ENCODE measurements around the gene PTPRD.

PTPRD gene

DNA sequence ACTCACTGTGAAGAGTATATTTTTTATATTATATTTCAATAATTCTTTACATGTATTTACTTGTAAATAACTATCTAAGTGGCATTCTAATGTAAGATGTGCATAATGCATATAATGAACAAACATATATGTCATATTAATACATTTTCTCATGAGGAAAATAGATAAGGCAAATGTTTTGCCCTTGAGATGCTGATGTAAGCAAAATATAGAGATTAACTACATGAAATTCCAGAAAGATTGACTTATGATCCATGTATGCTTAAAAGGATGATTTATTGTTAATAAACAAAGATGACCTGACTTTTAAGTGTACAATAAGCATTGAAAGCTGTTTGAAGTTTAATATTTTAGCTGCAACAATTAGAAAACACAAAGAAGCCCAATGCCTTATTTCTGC, 559.9 kb downstream of the PTPRD start:
- DNase-seq (ENCODE audit: low read depth): no peak

GRCh38 chr9:10052181-10052580, 560.6 kb downstream of the PTPRD start:
- DNase-seq (ENCODE audit: low read depth): no peak

- DNase-seq (ENCODE audit: low read depth): peak; percentile 41
Observed at GRCh38 chr9:10050016-10050415, 562.8 kb downstream of the PTPRD start.

GRCh38 chr9:10048994-10049393, 563.8 kb downstream of the PTPRD start:
- DNase-seq (ENCODE audit: low read depth): no peak

- peak; percentile 47 for DNase-seq (ENCODE audit: low read depth)
Observed at GRCh38 chr9:10045598-10045997, 567.2 kb downstream of the PTPRD start.

DNA sequence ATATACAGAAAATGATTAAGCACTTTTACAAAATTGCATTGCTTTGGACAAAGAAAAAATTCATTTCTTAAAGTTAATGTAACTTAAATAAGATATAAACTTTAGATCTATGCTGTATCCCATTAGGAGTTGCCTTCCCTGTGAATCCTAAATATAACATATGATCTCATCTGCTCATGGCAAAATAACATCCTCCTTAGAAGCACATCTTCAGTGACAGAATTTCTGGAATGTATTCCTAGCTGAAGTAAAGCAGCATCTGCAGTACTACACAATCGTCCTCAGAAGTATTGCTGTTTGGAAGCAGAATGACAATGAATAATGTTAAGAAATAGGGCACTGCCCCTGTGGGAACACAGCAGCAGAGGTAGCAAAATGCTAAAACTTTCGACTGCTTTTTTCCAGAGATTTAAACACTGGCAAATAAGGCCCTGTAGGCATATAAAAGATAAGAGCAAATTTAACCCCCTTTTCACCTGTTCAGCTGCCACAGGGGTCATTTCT, 571.0 kb downstream of the PTPRD start:
- DNase-seq (ENCODE audit: low read depth): no peak

- no peak for DNase-seq (ENCODE audit: low read depth)
Observed at GRCh38 chr9:10036095-10036494, 576.7 kb downstream of the PTPRD start.

DNA sequence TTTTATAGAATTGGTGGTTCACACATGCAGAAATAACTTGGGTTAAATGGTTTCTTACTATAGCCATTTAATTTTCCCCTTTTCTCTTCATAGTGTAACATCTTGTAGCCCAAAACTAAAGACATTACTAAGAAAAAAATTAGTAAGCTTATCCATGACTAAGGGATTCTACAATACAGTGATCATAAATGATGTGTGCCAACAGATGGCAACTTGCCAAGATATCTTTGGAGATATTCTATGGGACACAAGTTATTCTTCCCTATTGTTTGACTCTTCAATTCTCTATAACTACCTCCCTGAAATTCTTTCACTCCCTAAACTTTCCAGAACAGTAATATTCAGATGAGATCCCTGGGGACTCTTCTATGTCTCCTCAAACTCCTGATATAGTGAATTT, 580.6 kb downstream of the PTPRD start:
- no peak for DNase-seq (ENCODE audit: low read depth)

GRCh38 chr9:10026443-10026984, 586.3 kb downstream of the PTPRD start:
- no peak for DNase-seq (ENCODE audit: low read depth)

GRCh38 chr9:10015755-10016154, 597.0 kb downstream of the PTPRD start:
- DNase-seq (ENCODE audit: low read depth): no peak

DNA sequence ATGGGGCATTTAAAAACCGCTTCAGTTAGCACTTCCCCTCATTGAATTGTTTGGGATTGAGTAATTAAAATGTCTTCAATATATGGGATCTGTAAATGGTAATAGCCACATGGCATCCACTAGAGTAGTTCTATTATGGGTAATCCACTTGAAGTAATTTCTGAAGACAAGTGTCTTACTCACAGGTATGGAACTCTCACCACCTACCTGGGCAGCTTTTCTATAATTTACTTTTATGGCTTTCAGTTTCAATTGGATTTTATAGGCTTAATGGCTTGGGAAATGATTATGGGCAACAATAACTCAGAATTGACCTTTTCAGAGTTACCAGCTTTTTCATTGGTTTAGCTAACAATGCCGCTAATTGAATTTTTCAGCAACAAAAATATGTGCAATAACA, 597.9 kb downstream of the PTPRD start:
- DNase-seq (ENCODE audit: low read depth): no peak

DNA sequence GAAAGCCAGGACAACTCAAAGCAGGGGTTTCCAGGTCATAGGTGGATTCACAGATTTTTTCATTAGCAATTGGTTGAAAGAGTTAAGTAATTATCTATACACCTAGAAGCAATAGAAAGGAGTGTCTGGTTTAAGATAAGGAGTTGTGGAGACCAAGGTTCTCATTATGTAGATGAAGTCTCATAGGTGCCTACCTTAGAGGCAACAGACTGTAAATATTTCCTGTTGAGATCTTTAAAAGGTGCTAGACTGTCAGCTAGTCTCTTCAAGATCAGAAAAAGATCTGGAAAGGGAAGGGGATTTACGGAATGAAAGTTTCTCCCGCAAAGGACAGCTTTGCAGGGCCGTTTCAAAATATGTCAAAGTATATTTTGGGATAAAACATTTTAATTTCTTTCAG, 603.4 kb downstream of the PTPRD start:
- DNase-seq (ENCODE audit: low read depth): no peak

GRCh38 chr9:10008101-10008799, 604.6 kb downstream of the PTPRD start:
- DNase-seq (ENCODE audit: low read depth): no peak

DNA sequence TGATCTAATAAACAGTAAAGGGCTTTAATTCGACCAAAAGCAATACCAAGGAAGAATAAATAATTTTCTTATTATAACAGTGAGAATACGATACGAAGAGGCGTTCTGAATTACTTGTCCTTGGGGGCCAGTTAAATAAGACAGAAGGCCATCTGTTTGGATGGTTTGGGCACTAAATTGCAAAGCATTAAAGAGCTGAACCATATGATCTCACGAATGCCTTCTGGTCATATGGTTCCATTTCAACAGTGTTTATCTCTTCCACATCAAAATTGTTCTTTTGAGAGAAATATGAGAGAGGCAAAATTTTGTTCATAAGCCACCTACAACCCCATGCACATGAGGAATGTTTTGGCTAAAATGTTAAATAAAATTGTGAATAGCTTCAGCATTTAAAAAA, 605.4 kb downstream of the PTPRD start:
- no peak for DNase-seq (ENCODE audit: low read depth)

GRCh38 chr9:10005206-10005605, 607.6 kb downstream of the PTPRD start:
- DNase-seq (ENCODE audit: low read depth): peak; percentile 12

GRCh38 chr9:10003047-10003446, 609.8 kb downstream of the PTPRD start:
- no peak for DNase-seq (ENCODE audit: low read depth)

DNA sequence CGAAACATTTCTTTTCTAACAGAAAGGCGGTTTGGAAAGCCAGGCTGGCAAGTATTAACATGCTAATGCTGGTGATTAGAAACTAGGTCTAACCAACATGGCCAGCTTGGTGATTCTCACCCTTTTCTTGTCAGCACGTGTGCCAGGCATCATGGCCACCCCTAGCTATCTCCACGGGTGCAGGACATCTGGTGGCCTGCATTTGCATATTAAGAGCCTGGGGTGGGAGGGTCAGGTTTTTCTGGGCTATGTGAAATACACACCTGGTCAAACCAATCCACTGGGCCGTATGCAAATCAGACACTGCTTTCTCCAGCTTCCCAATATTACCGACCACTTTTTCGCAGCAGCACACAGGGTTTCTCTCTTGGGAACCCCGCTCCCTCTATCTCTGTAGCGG, 612.1 kb downstream of the PTPRD start:
- no peak for DNase-seq (ENCODE audit: low read depth)

DNA sequence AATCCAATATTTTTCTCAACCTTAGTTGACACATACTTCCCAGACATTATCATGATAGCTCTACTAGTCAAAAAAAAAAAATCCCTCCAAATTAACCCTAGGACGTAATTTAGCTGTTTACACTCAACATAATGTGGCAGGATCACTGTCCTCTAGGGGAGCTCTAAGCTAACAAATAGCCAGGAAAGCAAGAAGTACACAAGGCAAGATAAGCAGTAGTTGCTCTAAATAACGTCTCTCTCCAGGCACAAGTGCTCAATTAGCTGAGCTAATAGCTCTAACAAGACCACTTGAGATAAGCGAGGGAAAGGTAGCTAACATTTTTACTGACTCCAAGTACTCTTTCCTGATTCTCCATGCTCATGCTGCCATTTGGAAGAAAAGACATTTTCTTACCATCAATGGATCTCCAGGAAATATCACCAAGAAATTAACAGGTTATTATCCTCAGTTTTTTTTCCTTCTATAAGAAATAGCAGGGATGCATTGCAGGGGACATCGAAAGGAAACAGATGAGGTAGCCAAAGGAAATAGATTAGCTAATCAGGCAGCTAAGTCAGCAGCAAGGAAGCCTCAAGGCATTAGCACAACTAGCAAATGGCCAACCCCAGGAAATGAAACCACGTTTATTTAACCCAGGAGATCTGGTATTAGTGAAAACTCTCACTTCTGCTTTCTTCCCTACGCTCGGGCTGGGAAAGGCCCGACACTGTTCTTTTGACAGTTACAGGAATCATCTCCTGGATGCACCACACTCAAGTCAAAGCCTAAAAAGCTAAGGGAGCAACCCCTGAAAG, 614.1 kb downstream of the PTPRD start:
- peak; percentile 21 for DNase-seq (ENCODE audit: low read depth)

- DNase-seq (ENCODE audit: low read depth): no peak
Observed at GRCh38 chr9:9997585-9997984, 615.2 kb downstream of the PTPRD start.

GRCh38 chr9:9996259-9996658, 616.5 kb downstream of the PTPRD start:
- DNase-seq (ENCODE audit: low read depth): no peak

GRCh38 chr9:9992936-9993335, 619.9 kb downstream of the PTPRD start:
- peak; percentile 2 for DNase-seq (ENCODE audit: low read depth)

DNA sequence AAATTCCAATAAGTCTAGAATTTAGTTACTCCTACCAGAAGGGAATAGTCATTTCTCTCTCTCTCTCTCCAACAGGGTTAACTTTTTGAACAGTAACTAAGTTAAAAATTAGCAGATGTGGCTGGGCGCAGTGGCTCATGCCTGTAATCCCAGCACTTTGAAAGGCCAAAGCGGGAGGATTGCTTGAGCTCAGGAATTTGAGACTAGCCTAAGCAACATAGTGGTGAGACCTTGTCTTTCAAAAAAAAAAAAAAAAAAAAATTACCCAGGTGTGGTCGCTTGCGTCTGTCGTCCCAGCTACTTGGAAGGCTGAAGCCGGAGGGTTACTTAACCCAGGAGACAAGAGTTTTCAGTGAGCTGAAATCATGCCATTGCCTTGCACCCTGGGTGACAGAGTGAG, 639.7 kb downstream of the PTPRD start:
- DNase-seq (ENCODE audit: low read depth): no peak

GRCh38 chr9:9970514-9970913, 642.3 kb downstream of the PTPRD start:
- no peak for DNase-seq (ENCODE audit: low read depth)
